ENCODE results near the gene RNGTT.
"Not testable (repeated sequence)": the region's sequence is repeated elsewhere in the genome, so short reads cannot be mapped to it uniquely, and the experiment has no call there.

The RNGTT gene

GRCh38 chr6:88984606-88985005 lies 21.2 kb upstream of the RNGTT start:
- no peak overlapping the region for H3K27ac ChIP-seq
- no peak for TF ChIP-seq CTCF (conservative IDR thresholded peaks at IDR 0.05)
- TF ChIP-seq ZFX (IDR thresholded peaks at IDR 0.05) = no peak

- TF ChIP-seq CTCF (conservative IDR thresholded peaks at IDR 0.05) = no peak
- TF ChIP-seq ZFX (IDR thresholded peaks at IDR 0.05) = no peak
Measured at GRCh38 chr6:88984152-88984551, 20.7 kb upstream of the RNGTT start.

GRCh38 chr6:88983532-88983931 lies 20.1 kb upstream of the RNGTT start:
- TF ChIP-seq CTCF (conservative IDR thresholded peaks at IDR 0.05) (no peak), ZFX (IDR thresholded peaks at IDR 0.05) (no peak)
- H3K27ac ChIP-seq = no peak overlapping the region

More at GRCh38 chr6:88984152-88984551, 20.7 kb upstream of the RNGTT start:
- no peak overlapping the region for H3K27ac ChIP-seq

GRCh38 chr6:88983129-88983528 lies 19.7 kb upstream of the RNGTT start:
- TF ChIP-seq CTCF (conservative IDR thresholded peaks at IDR 0.05) = 0 out of 2 replicates have a peak, but pooled peaks have one; percentile 0
- H3K27ac ChIP-seq = not testable (repeated sequence)

GRCh38 chr6:88982720-88983119 lies 19.3 kb upstream of the RNGTT start:
- TF ChIP-seq CTCF (conservative IDR thresholded peaks at IDR 0.05) (peak; percentile 32), ZFX (IDR thresholded peaks at IDR 0.05) (no peak)
- H3K27ac ChIP-seq = no peak overlapping the region

- no peak overlapping the region for H3K27ac ChIP-seq
- no peak for TF ChIP-seq ZFX (IDR thresholded peaks at IDR 0.05)
- no peak for TF ChIP-seq CTCF (conservative IDR thresholded peaks at IDR 0.05)
Measured at GRCh38 chr6:88975369-88975768, 12.0 kb upstream of the RNGTT start.

- TF ChIP-seq ZFX (IDR thresholded peaks at IDR 0.05) = no peak
- TF ChIP-seq CTCF (conservative IDR thresholded peaks at IDR 0.05) = no peak
Measured at GRCh38 chr6:88972504-88973423, 9.3 kb upstream of the RNGTT start.

More at GRCh38 chr6:88972504-88973423, 9.3 kb upstream of the RNGTT start:
- H3K27ac ChIP-seq = no peak overlapping the region

Measured in C4-2B (cell line).